Fibroblast of pulmonary artery (primary cell): ENCODE data around the gene BCAR3.

ENCODE experiments used
- DNase-seq: peaks from one replicate; pipeline ENCODE4 v3.0.0-alpha.2; 2010; ENCODE audit warnings: low read depth
- H3K4me3 ChIP-seq: replicated peaks from 2 replicates; pipeline ENCODE4 v1.5.1; 2011; ENCODE audit warnings: low read depth, mild to moderate bottlenecking, control low read depth, low read length, moderate library complexity
- CTCF ChIP-seq: IDR thresholded peaks from 2 replicates; pipeline ENCODE4 v1.5.1; 2011; ENCODE audit warnings: mild to moderate bottlenecking, control low read depth, low read length, inconsistent platforms; ENCODE audit errors: missing control alignments

Gene BCAR3

GRCh38 chr1:93599479-93599878, 82.2 kb downstream of the BCAR3 start:
- no peak for TF ChIP-seq CTCF
- H3K4me3 ChIP-seq = no peak overlapping the region
- DNase-seq = no peak

GRCh38 chr1:93598861-93599439, 82.7 kb downstream of the BCAR3 start:
- DNase-seq = no peak
- no peak for TF ChIP-seq CTCF
- H3K4me3 ChIP-seq = no peak overlapping the region

- no peak for DNase-seq
- TF ChIP-seq CTCF = no peak
- H3K4me3 ChIP-seq = no peak overlapping the region
Measured at GRCh38 chr1:93598396-93598795, 83.2 kb downstream of the BCAR3 start.

- DNase-seq = no peak
- no peak for TF ChIP-seq CTCF
- H3K4me3 ChIP-seq = no peak overlapping the region
Measured at GRCh38 chr1:93597709-93598108, 83.9 kb downstream of the BCAR3 start.

- no peak for DNase-seq
- TF ChIP-seq CTCF = no peak
- H3K4me3 ChIP-seq = no peak overlapping the region
Measured at GRCh38 chr1:93596329-93597089, 85.1 kb downstream of the BCAR3 start.

- no peak for DNase-seq
- H3K4me3 ChIP-seq = no peak overlapping the region
- TF ChIP-seq CTCF = no peak
Measured at GRCh38 chr1:93595743-93596142, 85.9 kb downstream of the BCAR3 start.

GRCh38 chr1:93595266-93595665, 86.4 kb downstream of the BCAR3 start:
- H3K4me3 ChIP-seq = no peak overlapping the region
- TF ChIP-seq CTCF = no peak
- peak; percentile 56 for DNase-seq
